Loucy (cell line): ENCODE data around the gene REPS2.

Experiments used
- EZH2phosphoT487 ChIP-seq: fragments of 200-600 bp; IDR thresholded peaks from 2 replicates; pipeline ENCODE4 v1.6.1; 2018; ENCODE audit warnings: antibody characterized with exemption, mild to moderate bottlenecking, moderate library complexity, borderline replicate concordance
- TF ChIP-seq, protein P1 (sequence below): fragments of 200-600 bp; sonication (generic); conservative IDR thresholded peaks from 2 replicates; pipeline ENCODE4 v1.5.1; 2014; ENCODE audit warnings: mild to moderate bottlenecking, antibody characterized with exemption, low read length

DNA sequence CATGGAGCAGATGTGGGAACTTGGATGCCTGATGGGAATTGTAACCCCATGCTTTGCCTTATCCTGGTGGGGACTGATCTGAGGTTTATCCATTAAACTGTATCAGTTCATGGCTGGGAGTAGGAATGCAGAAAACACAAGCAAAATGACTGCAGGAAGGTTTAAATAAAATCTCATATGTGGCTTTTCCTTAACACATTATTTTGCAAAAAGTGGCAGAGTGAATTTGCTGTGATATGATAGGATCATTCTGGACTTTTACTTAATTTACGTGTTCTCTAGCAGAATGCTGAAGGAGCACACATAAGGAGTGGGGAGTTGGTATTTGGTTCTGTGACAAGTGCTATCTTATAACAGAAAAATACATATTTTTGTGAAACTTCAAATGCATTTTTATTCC, 34.8 kb downstream of the REPS2 start:
- TF ChIP-seq, protein P1, sequence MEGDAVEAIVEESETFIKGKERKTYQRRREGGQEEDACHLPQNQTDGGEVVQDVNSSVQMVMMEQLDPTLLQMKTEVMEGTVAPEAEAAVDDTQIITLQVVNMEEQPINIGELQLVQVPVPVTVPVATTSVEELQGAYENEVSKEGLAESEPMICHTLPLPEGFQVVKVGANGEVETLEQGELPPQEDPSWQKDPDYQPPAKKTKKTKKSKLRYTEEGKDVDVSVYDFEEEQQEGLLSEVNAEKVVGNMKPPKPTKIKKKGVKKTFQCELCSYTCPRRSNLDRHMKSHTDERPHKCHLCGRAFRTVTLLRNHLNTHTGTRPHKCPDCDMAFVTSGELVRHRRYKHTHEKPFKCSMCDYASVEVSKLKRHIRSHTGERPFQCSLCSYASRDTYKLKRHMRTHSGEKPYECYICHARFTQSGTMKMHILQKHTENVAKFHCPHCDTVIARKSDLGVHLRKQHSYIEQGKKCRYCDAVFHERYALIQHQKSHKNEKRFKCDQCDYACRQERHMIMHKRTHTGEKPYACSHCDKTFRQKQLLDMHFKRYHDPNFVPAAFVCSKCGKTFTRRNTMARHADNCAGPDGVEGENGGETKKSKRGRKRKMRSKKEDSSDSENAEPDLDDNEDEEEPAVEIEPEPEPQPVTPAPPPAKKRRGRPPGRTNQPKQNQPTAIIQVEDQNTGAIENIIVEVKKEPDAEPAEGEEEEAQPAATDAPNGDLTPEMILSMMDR: no peak
- no peak for TF ChIP-seq EZH2phosphoT487
